22Rv1 (cell line): ENCODE measurements around the gene PRDM15.

Experiments
- ZFX ChIP-seq: fragments of 450-650 bp; IDR thresholded peaks from 2 replicates; pipeline ENCODE4 v1.6.1; 2017; ENCODE audit warnings: antibody characterized with exemption, borderline replicate concordance
- TF ChIP-seq, protein P1 (sequence below): fragments of 450-650 bp; IDR thresholded peaks from 2 replicates; pipeline ENCODE4 v1.5.1; 2017; ENCODE audit warnings: mild to moderate bottlenecking

- TF ChIP-seq, protein P1, sequence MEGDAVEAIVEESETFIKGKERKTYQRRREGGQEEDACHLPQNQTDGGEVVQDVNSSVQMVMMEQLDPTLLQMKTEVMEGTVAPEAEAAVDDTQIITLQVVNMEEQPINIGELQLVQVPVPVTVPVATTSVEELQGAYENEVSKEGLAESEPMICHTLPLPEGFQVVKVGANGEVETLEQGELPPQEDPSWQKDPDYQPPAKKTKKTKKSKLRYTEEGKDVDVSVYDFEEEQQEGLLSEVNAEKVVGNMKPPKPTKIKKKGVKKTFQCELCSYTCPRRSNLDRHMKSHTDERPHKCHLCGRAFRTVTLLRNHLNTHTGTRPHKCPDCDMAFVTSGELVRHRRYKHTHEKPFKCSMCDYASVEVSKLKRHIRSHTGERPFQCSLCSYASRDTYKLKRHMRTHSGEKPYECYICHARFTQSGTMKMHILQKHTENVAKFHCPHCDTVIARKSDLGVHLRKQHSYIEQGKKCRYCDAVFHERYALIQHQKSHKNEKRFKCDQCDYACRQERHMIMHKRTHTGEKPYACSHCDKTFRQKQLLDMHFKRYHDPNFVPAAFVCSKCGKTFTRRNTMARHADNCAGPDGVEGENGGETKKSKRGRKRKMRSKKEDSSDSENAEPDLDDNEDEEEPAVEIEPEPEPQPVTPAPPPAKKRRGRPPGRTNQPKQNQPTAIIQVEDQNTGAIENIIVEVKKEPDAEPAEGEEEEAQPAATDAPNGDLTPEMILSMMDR: no peak
- TF ChIP-seq ZFX: no peak
These were observed 50.2 kb downstream of the PRDM15 start for GRCh38 chr21:41828884-41829360.
